K562 (cell line): ENCODE data around the gene AP5Z1. TPM values are rescaled to one million over a fixed set of nuclear protein-coding genes. Genes with fewer than 3 reads are reported as not detected.

ENCODE experiments used
- CHCHD3 ChIP-seq: fragments of 250-450 bp; sonication (Bioruptor Pico); IDR thresholded peaks from 2 replicates; pipeline ENCODE4 v2.1.2; 2022; ENCODE audit warnings: mild to moderate bottlenecking
- CHD2 ChIP-seq: IDR thresholded peaks from 2 replicates; pipeline ENCODE4 v1.6.1; 2011; ENCODE audit warnings: low read depth, low read length
- E2F6 ChIP-seq, 2 experiments: IDR thresholded peaks; 2 replicates each; pipeline ENCODE4 v1.6.1; 2011; ENCODE audit warnings: borderline replicate concordance in 1 of 2, control low read depth in 1 of 2, low read depth in 1 of 2, low read length in 1 of 2, mild to moderate bottlenecking in 1 of 2, mixed read lengths in 1 of 2, moderate library complexity in 1 of 2; ENCODE audit not compliant: insufficient read depth in 1 of 2, insufficient read length in 1 of 2, poor library complexity in 1 of 2, severe bottlenecking in 1 of 2; ENCODE audit errors: extremely low read depth in 1 of 2
- FOSL1 ChIP-seq: fragments of 200-800 bp; sonication (Bioruptor generic); conservative IDR thresholded peaks from 2 replicates; pipeline ENCODE4 v1.6.1; 2016; ENCODE audit warnings: missing genetic modification characterization, missing compliant biosample characterization
- LARP7 ChIP-seq: fragments of 450-650 bp; IDR thresholded peaks from 2 replicates; pipeline ENCODE4 v1.6.1; 2016
- MAX ChIP-seq: sonication (generic); formaldehyde crosslinking; IDR thresholded peaks from 2 replicates; pipeline ENCODE4 v1.9.0; 2022; ENCODE audit warnings: mild to moderate bottlenecking, missing genetic modification reagents
- MCM7 ChIP-seq, 2 experiments: fragments of 450-650 bp; IDR thresholded peaks; 2 replicates each; pipeline ENCODE4 v1.6.1; 2016 to 2018
- NFIC ChIP-seq: fragments of 450-650 bp; IDR thresholded peaks from 2 replicates; pipeline ENCODE4 v1.6.1; 2017; ENCODE audit warnings: mild to moderate bottlenecking, inconsistent platforms
- PCBP2 ChIP-seq: fragments of 200-400 bp; formaldehyde crosslinking; IDR thresholded peaks from 2 replicates; pipeline ENCODE4 v1.6.1; 2018; ENCODE audit warnings: low read length, low read depth, mild to moderate bottlenecking, moderate library complexity; ENCODE audit not compliant: poor library complexity, severe bottlenecking
- TBP ChIP-seq: optimal IDR thresholded peaks from 2 replicates; pipeline ENCODE3; 2011; ENCODE audit warnings: low read depth, low read length, improper control_type of control experiment
- THRAP3 ChIP-seq: fragments of 450-650 bp; IDR thresholded peaks from 2 replicates; pipeline ENCODE4 v1.6.1; 2016; ENCODE audit warnings: mild to moderate bottlenecking, inconsistent platforms, borderline replicate concordance
- TSC22D4 ChIP-seq: fragments of 450-650 bp; IDR thresholded peaks from 2 replicates; pipeline ENCODE4 v1.6.1; 2016; ENCODE audit warnings: missing genetic modification characterization, missing biosample characterization, control low read depth
- YY1 ChIP-seq, 3 experiments: IDR thresholded peaks; 2 replicates each; pipeline ENCODE4 v1.6.1; 2011; ENCODE audit warnings: low read length in 2 of 3, mild to moderate bottlenecking in 2 of 3, moderate library complexity in 2 of 3, borderline replicate concordance in 1 of 3, control low read depth in 1 of 3, low read depth in 1 of 3; ENCODE audit not compliant: insufficient read depth in 3 of 3, insufficient replicate concordance in 2 of 3, control insufficient read depth in 1 of 3, insufficient read length in 1 of 3; ENCODE audit errors: extremely low read depth in 1 of 3
- ZFPM2 ChIP-seq: fragments of 250-450 bp; sonication (Bioruptor Pico); IDR thresholded peaks from 2 replicates; pipeline ENCODE4 v1.5.1; 2022; ENCODE audit warnings: mild to moderate bottlenecking
- ZNF655 ChIP-seq: fragments of 250-450 bp; sonication (Bioruptor Pico); IDR thresholded peaks from 2 replicates; pipeline ENCODE4 v1.5.0; 2021
- polyA plus RNA-seq, 8 experiments: library from polyadenylated mRNA; depleted of rRNA in 4 of 8; stranded (reverse) in 5 of 8; unstranded in 3 of 8; fragments of >200 nt; fragmentation: Nextera tagmentation in 2 of 8; fragmentation: Illumina TruSeq in 1 of 8; extraction: Ambion mirVana in 2 of 8; extraction: Trizol in 1 of 8; gene quantifications; 2 replicates each; pipeline versions ENCODE4 v1.2.1 to v1.2.3, GENCODE V29; 2011 to 2014; ENCODE audit warnings: inconsistent platforms in 1 of 8, missing spikeins in 1 of 8
- total RNA-seq, 7 experiments: library from RNA; depleted of rRNA in 6 of 7; stranded (reverse); fragments of >200 nt in 6 of 7; fragmentation: Illumina TruSeq in 2 of 7; extraction: Trizol in 2 of 7; gene quantifications; 2 replicates each; pipeline versions ENCODE4 v1.2.1 to v1.2.3, GENCODE V29; 2011 to 2021; ENCODE audit warnings: low replicate concordance in 1 of 7
- TF ChIP-seq, protein P1 (sequence below): IDR thresholded peaks from 2 replicates; pipeline ENCODE4 v1.6.1; 2011; ENCODE audit warnings: borderline replicate concordance, low read depth, mild to moderate bottlenecking, moderate library complexity, low read length; ENCODE audit not compliant: insufficient read depth, poor library complexity, severe bottlenecking
- TF ChIP-seq, protein P2 (sequence below): IDR thresholded peaks from 2 replicates; pipeline ENCODE4 v1.6.1; 2011; ENCODE audit not compliant: insufficient read length; ENCODE audit errors: extremely low read depth
- TF ChIP-seq, protein P3 (sequence below), 2 experiments: fragments of 450-650 bp; IDR thresholded peaks; 2 replicates each; pipeline ENCODE4 v1.6.1; 2018; ENCODE audit warnings: mild to moderate bottlenecking in 2 of 2, low read depth in 1 of 2; ENCODE audit not compliant: partially characterized antibody in 2 of 2

AP5Z1 gene
- total and polyA plus RNA-seq, 9 of the 15 experiments (the other 6 are each of a cell fraction or from before 2014, with no cell fraction given) = 0.06 to 31.1 (median 6.4) TPM

GRCh38 chr7:4830176-4830575 lies 54.8 kb downstream of the AP5Z1 start (continued):
- TF ChIP-seq E2F6 (IDR thresholded peaks at IDR 0.05; ENCODE audit: borderline replicate concordance in 1 of 2, extremely low read depth in 1 of 2, insufficient read depth in 1 of 2, insufficient read length in 1 of 2, low read depth in 1 of 2, low read length in 1 of 2, poor library complexity in 1 of 2, severe bottlenecking in 1 of 2) (peak in 1 of 2 experiments; percentile 33), NFIC (no peak), THRAP3 (no peak), MCM7 (IDR thresholded peaks at IDR 0.05) (no peak), FOSL1 (no peak), YY1 (IDR thresholded peaks at IDR 0.05; ENCODE audit: borderline replicate concordance in 1 of 3, control insufficient read depth in 1 of 3, extremely low read depth in 1 of 3, insufficient read depth in 3 of 3, insufficient read length in 1 of 3, insufficient replicate concordance in 2 of 3, low read depth in 1 of 3, low read length in 2 of 3) (no peak), ZNF655 (CRISPR knock-in tag) (no peak), MAX (CRISPR knock-in tag) (peak; percentile 95), TSC22D4 (tag) (no peak), LARP7 (no peak), TBP (peak; percentile 19), CHD2 (no peak), CHCHD3 (CRISPR knock-in tag) (no peak), ZFPM2 (no peak), PCBP2 (no peak)
- TF ChIP-seq, protein P1, sequence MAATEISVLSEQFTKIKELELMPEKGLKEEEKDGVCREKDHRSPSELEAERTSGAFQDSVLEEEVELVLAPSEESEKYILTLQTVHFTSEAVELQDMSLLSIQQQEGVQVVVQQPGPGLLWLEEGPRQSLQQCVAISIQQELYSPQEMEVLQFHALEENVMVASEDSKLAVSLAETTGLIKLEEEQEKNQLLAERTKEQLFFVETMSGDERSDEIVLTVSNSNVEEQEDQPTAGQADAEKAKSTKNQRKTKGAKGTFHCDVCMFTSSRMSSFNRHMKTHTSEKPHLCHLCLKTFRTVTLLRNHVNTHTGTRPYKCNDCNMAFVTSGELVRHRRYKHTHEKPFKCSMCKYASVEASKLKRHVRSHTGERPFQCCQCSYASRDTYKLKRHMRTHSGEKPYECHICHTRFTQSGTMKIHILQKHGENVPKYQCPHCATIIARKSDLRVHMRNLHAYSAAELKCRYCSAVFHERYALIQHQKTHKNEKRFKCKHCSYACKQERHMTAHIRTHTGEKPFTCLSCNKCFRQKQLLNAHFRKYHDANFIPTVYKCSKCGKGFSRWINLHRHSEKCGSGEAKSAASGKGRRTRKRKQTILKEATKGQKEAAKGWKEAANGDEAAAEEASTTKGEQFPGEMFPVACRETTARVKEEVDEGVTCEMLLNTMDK = peak; percentile 72
- TF ChIP-seq, protein P2, sequence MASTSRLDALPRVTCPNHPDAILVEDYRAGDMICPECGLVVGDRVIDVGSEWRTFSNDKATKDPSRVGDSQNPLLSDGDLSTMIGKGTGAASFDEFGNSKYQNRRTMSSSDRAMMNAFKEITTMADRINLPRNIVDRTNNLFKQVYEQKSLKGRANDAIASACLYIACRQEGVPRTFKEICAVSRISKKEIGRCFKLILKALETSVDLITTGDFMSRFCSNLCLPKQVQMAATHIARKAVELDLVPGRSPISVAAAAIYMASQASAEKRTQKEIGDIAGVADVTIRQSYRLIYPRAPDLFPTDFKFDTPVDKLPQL = no peak
- TF ChIP-seq, protein P3, sequence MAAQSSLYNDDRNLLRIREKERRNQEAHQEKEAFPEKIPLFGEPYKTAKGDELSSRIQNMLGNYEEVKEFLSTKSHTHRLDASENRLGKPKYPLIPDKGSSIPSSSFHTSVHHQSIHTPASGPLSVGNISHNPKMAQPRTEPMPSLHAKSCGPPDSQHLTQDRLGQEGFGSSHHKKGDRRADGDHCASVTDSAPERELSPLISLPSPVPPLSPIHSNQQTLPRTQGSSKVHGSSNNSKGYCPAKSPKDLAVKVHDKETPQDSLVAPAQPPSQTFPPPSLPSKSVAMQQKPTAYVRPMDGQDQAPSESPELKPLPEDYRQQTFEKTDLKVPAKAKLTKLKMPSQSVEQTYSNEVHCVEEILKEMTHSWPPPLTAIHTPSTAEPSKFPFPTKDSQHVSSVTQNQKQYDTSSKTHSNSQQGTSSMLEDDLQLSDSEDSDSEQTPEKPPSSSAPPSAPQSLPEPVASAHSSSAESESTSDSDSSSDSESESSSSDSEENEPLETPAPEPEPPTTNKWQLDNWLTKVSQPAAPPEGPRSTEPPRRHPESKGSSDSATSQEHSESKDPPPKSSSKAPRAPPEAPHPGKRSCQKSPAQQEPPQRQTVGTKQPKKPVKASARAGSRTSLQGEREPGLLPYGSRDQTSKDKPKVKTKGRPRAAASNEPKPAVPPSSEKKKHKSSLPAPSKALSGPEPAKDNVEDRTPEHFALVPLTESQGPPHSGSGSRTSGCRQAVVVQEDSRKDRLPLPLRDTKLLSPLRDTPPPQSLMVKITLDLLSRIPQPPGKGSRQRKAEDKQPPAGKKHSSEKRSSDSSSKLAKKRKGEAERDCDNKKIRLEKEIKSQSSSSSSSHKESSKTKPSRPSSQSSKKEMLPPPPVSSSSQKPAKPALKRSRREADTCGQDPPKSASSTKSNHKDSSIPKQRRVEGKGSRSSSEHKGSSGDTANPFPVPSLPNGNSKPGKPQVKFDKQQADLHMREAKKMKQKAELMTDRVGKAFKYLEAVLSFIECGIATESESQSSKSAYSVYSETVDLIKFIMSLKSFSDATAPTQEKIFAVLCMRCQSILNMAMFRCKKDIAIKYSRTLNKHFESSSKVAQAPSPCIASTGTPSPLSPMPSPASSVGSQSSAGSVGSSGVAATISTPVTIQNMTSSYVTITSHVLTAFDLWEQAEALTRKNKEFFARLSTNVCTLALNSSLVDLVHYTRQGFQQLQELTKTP (IDR thresholded peaks at IDR 0.05; ENCODE audit: low read depth in 1 of 2, partially characterized antibody in 2 of 2) = no peak
